ENCODE measurements around the gene IFT122.

Gene IFT122

DNA sequence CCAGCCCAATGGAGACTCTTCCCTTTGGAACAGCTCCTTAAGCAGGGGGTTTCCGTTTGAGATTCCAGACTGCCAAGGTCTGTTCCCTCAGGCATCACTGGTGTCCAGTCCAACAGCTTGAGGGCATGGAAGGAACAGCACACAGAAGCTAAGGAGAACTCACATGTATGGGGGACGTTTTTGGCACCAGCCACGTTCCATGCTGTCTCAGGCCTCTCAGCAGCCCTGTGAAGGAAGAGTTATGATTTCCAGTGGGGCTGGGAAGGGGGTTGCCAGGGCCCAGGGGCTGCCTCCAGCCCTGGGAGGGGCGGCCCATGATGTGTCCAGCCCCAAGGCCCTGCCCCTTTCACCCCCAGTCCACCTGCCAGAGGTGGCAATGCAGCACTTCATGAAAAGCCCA is 80.9 kb downstream of the IFT122 start:
- no peaks in the 10 kb centered on the region for H3K4me1 ChIP-seq (ENCODE audit: insufficient read depth, poor library complexity, severe bottlenecking)
- ATAC-seq (ENCODE audit: low read depth) (no peak), DNase-seq (ENCODE audit: low spot score) (no peak)
- H3K9me3 ChIP-seq (ENCODE audit: severe bottlenecking): no peaks in the 10 kb centered on the region
- H3K27ac ChIP-seq (ENCODE audit: poor library complexity, severe bottlenecking): no peak overlapping the region
- no peaks in the 10 kb centered on the region for H3K36me3 ChIP-seq (ENCODE audit: low read depth)
- no peaks in the 10 kb centered on the region for H3K27me3 ChIP-seq (ENCODE audit: insufficient read depth, poor library complexity, severe bottlenecking)
- H3K4me3 ChIP-seq (ENCODE audit: severe bottlenecking): no peak overlapping the region
- TF ChIP-seq, protein P1, sequence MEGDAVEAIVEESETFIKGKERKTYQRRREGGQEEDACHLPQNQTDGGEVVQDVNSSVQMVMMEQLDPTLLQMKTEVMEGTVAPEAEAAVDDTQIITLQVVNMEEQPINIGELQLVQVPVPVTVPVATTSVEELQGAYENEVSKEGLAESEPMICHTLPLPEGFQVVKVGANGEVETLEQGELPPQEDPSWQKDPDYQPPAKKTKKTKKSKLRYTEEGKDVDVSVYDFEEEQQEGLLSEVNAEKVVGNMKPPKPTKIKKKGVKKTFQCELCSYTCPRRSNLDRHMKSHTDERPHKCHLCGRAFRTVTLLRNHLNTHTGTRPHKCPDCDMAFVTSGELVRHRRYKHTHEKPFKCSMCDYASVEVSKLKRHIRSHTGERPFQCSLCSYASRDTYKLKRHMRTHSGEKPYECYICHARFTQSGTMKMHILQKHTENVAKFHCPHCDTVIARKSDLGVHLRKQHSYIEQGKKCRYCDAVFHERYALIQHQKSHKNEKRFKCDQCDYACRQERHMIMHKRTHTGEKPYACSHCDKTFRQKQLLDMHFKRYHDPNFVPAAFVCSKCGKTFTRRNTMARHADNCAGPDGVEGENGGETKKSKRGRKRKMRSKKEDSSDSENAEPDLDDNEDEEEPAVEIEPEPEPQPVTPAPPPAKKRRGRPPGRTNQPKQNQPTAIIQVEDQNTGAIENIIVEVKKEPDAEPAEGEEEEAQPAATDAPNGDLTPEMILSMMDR (IDR thresholded peaks at IDR 0.05; ENCODE audit: poor library complexity, severe bottlenecking): no peak

DNA sequence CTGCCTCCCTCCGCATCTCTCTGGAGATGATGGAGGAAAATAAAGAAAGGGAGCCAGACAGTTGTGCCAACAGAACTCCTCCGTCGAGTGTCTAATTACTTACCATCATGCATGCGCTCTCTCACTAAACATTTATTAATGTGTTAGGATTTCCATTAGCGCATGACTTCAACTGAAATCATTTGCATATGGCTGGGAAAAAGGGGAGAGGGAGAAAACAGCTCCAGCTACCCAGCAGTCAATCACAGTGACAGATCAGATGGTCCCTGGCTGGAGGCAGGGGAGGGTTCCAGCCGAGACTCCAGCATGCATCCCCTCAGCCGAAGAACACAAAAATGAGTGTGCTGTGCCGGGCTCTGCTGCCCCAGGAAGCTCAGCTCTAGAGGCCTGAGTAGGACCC is 81.6 kb downstream of the IFT122 start:
- ATAC-seq (ENCODE audit: low read depth): no peak
- no peak for DNase-seq (ENCODE audit: low spot score)
- Histone ChIP-seq H3K36me3 (ENCODE audit: low read depth) (no peaks in the 10 kb centered on the region), H3K4me1 (ENCODE audit: insufficient read depth, poor library complexity, severe bottlenecking) (no peaks in the 10 kb centered on the region), H3K27me3 (ENCODE audit: insufficient read depth, poor library complexity, severe bottlenecking) (no peaks in the 10 kb centered on the region), H3K4me3 (ENCODE audit: severe bottlenecking) (no peak overlapping the region), H3K27ac (ENCODE audit: poor library complexity, severe bottlenecking) (no peak overlapping the region), H3K9me3 (ENCODE audit: severe bottlenecking) (no peaks in the 10 kb centered on the region)
- TF ChIP-seq, protein P1 (IDR thresholded peaks at IDR 0.05; ENCODE audit: poor library complexity, severe bottlenecking): no peak

DNA sequence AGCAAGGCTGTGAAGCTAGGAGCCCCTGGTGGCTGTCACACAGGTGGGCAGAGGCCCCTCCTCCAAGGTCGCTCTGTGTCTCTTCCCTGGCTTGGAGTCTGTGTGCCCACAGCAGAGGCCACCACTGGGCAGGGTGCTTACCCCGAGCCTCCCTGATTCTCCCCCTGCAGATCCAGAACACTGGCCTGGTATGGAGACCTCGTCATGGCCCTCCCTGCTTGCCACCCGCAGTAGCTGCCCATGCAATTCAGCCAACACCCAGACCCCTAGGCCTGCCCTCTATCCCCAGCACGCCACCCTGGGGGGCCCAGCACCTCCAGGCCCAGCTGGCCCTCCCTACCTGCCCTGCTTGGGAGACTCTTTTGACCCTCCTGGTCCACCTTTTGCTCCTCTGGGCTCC is 82.9 kb downstream of the IFT122 start:
- no peaks in the 10 kb centered on the region for H3K36me3 ChIP-seq (ENCODE audit: low read depth)
- no peaks in the 10 kb centered on the region for H3K27me3 ChIP-seq (ENCODE audit: insufficient read depth, poor library complexity, severe bottlenecking)
- no peak overlapping the region for H3K27ac ChIP-seq (ENCODE audit: poor library complexity, severe bottlenecking)
- no peaks in the 10 kb centered on the region for H3K4me1 ChIP-seq (ENCODE audit: insufficient read depth, poor library complexity, severe bottlenecking)
- H3K9me3 ChIP-seq (ENCODE audit: severe bottlenecking): no peaks in the 10 kb centered on the region
- ATAC-seq (ENCODE audit: low read depth) (no peak), DNase-seq (ENCODE audit: low spot score) (no peak)
- TF ChIP-seq, protein P1 (IDR thresholded peaks at IDR 0.05; ENCODE audit: poor library complexity, severe bottlenecking): no peak
- no peak overlapping the region for H3K4me3 ChIP-seq (ENCODE audit: severe bottlenecking)

DNA sequence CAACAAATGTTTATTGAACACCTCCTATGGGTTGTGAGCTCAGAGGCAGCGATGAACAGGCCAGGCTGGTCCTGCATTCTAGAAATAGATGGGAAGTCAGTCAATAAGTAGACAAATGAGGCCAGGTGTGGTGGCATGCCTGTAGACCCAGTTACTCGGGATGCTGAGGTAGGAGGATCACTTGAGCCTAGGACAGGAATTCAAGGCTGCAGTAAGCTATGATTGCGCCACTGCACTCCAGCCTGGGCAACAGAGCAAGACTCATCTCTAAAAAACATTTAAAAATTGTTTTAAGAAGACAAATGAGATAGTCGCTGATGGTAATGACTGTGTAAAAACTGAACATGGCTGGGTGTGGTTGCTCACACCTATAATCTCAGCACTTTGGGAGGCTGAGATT is 84.1 kb downstream of the IFT122 start:
- Histone ChIP-seq H3K36me3 (ENCODE audit: low read depth) (no peaks in the 10 kb centered on the region), H3K27me3 (ENCODE audit: insufficient read depth, poor library complexity, severe bottlenecking) (no peaks in the 10 kb centered on the region), H3K4me3 (ENCODE audit: severe bottlenecking) (no peak overlapping the region), H3K9me3 (ENCODE audit: severe bottlenecking) (no peaks in the 10 kb centered on the region), H3K4me1 (ENCODE audit: insufficient read depth, poor library complexity, severe bottlenecking) (no peaks in the 10 kb centered on the region), H3K27ac (ENCODE audit: poor library complexity, severe bottlenecking) (no peak overlapping the region)
- TF ChIP-seq, protein P1 (IDR thresholded peaks at IDR 0.05; ENCODE audit: poor library complexity, severe bottlenecking): no peak
- DNase-seq (ENCODE audit: low spot score): no peak
- ATAC-seq (ENCODE audit: low read depth): no peak

DNA sequence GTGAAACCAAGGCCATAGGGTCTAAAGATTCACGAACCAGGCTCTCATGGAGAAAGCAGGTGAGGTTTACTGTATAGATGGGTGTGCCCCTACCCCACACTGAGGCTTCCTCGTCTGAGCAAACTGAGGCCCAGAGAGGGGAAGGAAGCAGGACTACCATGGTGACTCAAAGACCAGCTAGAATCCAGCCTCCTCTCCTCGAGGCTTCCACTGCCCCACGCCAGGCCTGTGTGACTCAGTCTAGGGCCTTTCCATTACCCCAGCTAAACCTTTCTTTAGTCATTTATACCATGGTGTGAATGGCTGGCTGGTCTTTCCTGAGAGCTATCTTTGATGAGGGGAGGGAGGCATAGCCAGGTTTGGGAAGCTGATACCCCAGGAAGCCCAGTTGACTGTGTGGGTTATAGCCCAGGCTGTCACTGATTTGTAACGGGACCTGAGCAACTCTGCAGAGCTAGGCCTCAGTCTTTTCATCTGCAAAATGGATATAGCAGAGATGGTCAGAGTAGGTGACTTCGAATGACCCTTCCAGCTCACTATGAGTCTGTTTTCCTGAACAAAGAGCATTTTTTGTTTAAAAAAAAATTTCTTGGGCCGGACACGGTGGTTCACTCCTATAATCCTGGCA is 85.4 kb downstream of the IFT122 start:
- Histone ChIP-seq H3K36me3 (ENCODE audit: low read depth) (no peaks in the 10 kb centered on the region), H3K9me3 (ENCODE audit: severe bottlenecking) (no peaks in the 10 kb centered on the region), H3K4me1 (ENCODE audit: insufficient read depth, poor library complexity, severe bottlenecking) (no peaks in the 10 kb centered on the region), H3K27ac (ENCODE audit: poor library complexity, severe bottlenecking) (no peak overlapping the region), H3K27me3 (ENCODE audit: insufficient read depth, poor library complexity, severe bottlenecking) (no peaks in the 10 kb centered on the region), H3K4me3 (ENCODE audit: severe bottlenecking) (no peak overlapping the region)
- TF ChIP-seq, protein P1 (IDR thresholded peaks at IDR 0.05; ENCODE audit: poor library complexity, severe bottlenecking): no peak
- no peak for ATAC-seq (ENCODE audit: low read depth)
- no peak for DNase-seq (ENCODE audit: low spot score)

All from RWPE2 (cell line).